ENCODE data around the gene LHFPL3. TPM values are rescaled to one million over a fixed set of nuclear protein-coding genes. Genes with fewer than 3 reads are reported as not detected.

LHFPL3 gene
- total RNA-seq, 4 donors from 2014 or later = not detected

- no peak overlapping the region for H3K27ac ChIP-seq
- TF ChIP-seq POLR2A (IDR thresholded peaks at IDR 0.05) = no peak
- TF ChIP-seq CTCF (IDR thresholded peaks at IDR 0.05) = no peak
- H3K9me3 ChIP-seq = no peaks in the 10 kb centered on the region
- H3K4me3 ChIP-seq = no peak overlapping the region
- H3K4me1 ChIP-seq = peaks cover 0 to 15% (median 0%) of the 10 kb centered on the region in 4 donors
- DNase-seq = no peak
- no peaks in the 10 kb centered on the region for H3K36me3 ChIP-seq
- peaks cover 0 to 15% of the 10 kb centered on the region in 2 donors for H3K27me3 ChIP-seq
These were observed 869 bp upstream of the LHFPL3 start for GRCh38 chr7:104327534-104327933.

- Histone ChIP-seq H3K27me3 (peaks cover 0 to 15% of the 10 kb centered on the region in 2 donors), H3K4me1 (peaks cover 0 to 15% (median 0%) of the 10 kb centered on the region in 4 donors), H3K9me3 (no peaks in the 10 kb centered on the region), H3K4me3 (peak overlapping the region in 1 of 4 donors; percentile 21), H3K36me3 (no peaks in the 10 kb centered on the region), H3K27ac (no peak overlapping the region)
- TF ChIP-seq POLR2A (IDR thresholded peaks at IDR 0.05) (no peak), CTCF (IDR thresholded peaks at IDR 0.05) (no peak)
- DNase-seq = no peak
These were observed 486 bp upstream of the LHFPL3 start for GRCh38 chr7:104327938-104328295.

- Histone ChIP-seq H3K27ac (no peak overlapping the region), H3K4me1 (peaks cover 0 to 15% (median 0%) of the 10 kb centered on the region in 4 donors), H3K4me3 (peak overlapping the region in 2 of 4 donors; percentile 1 to 21), H3K9me3 (no peaks in the 10 kb centered on the region), H3K27me3 (peaks cover 0 to 15% of the 10 kb centered on the region in 2 donors), H3K36me3 (no peaks in the 10 kb centered on the region)
- no peak for DNase-seq
- TF ChIP-seq CTCF (IDR thresholded peaks at IDR 0.05) (no peak), POLR2A (IDR thresholded peaks at IDR 0.05) (no peak)
These were observed 795 bp downstream of the LHFPL3 start for GRCh38 chr7:104328970-104329825.

- H3K27ac ChIP-seq = no peak overlapping the region
- TF ChIP-seq CTCF (IDR thresholded peaks at IDR 0.05) (no peak), POLR2A (IDR thresholded peaks at IDR 0.05) (no peak)
- H3K4me1 ChIP-seq = no peaks in the 10 kb centered on the region
- no peaks in the 10 kb centered on the region for H3K9me3 ChIP-seq
- H3K27me3 ChIP-seq = no peaks in the 10 kb centered on the region
- H3K4me3 ChIP-seq = no peak overlapping the region
- DNase-seq = no peak
- no peaks in the 10 kb centered on the region for H3K36me3 ChIP-seq
These were observed 13.1 kb downstream of the LHFPL3 start for GRCh38 chr7:104341546-104341945.

- no peaks in the 10 kb centered on the region for H3K9me3 ChIP-seq
- H3K27ac ChIP-seq = no peak overlapping the region
- DNase-seq = no peak
- no peak overlapping the region for H3K4me3 ChIP-seq
- H3K4me1 ChIP-seq = no peaks in the 10 kb centered on the region
- H3K27me3 ChIP-seq = no peaks in the 10 kb centered on the region
- no peak for TF ChIP-seq CTCF (IDR thresholded peaks at IDR 0.05)
- no peak for TF ChIP-seq POLR2A (IDR thresholded peaks at IDR 0.05)
- H3K36me3 ChIP-seq = no peaks in the 10 kb centered on the region
These were observed 24.3 kb downstream of the LHFPL3 start for GRCh38 chr7:104352736-104353135.

Measured in Peyer's patch (tissue), 4 donors.